ENCODE measurements around the gene PAQR8. TPM values are rescaled to one million over a fixed set of nuclear protein-coding genes. Genes with fewer than 3 reads are reported as not detected.

Gene PAQR8
- total RNA-seq, 1 donor from 2014 or later: 6.8 TPM

DNA sequence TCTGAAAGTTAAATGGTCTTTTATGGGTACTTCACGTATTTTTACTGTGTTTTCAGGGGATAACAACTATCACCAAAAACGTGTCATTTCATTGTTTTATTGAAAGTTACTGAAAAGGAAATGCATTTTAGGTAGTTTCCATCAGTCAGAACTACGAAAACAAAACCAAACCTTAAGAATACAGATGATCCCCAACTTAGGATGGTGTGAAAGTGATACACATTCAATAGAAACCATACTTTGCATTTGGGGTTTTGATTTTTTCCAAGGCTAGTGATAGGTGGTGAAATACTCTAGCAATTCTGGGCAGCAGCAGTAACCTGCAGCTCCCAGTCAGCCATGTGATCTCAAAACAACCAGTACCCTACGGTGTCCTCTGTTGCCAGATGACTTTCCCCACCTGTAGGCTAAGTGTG is 32.3 kb downstream of the PAQR8 start:
- Mint-ChIP-seq H3K36me3 (ENCODE audit: low read depth) (no peaks in the 10 kb centered on the region), H3K9me3 (no peaks in the 10 kb centered on the region), H3K4me3 (no peak overlapping the region), H3K27ac (no peak overlapping the region), H3K27me3 (no peaks in the 10 kb centered on the region), H3K4me1 (peaks cover 56% of the 10 kb centered on the region)
- DNase-seq: no peak
- ChIA-PET POLR2A (interaction anchor here (1.0 kb wide), 1 partner anchor 109 kb away, joined by 4 read pairs; the partner anchor contains the start of gene MCM3), CTCF (no interaction called here)
- intact Hi-C loops (cut with micrococcal nuclease): loop anchor here (5.0 to 10.0 kb wide), 2 partner anchors 42 to 329 kb away; no protein-coding TSS in a partner anchor
- ATAC-seq (ENCODE audit: low read depth): peak; percentile 19
- TF ChIP-seq CTCF (IDR thresholded peaks at IDR 0.05): no peak

- no peaks in the 10 kb centered on the region for H3K36me3 Mint-ChIP-seq (ENCODE audit: low read depth)
- intact Hi-C loops (cut with micrococcal nuclease): loop anchor here (10.0 kb wide), 1 partner anchor 331 kb away; no protein-coding TSS in a partner anchor
- H3K4me3 Mint-ChIP-seq: no peak overlapping the region
- no peaks in the 10 kb centered on the region for H3K9me3 Mint-ChIP-seq
- ChIA-PET POLR2A (no interaction called here), CTCF (interaction anchor here (8.8 kb wide), 1 partner anchor 111 kb away, joined by 156 read pairs; the partner anchor contains the start of gene MCM3)
- DNase-seq: no peak
- no peaks in the 10 kb centered on the region for H3K27me3 Mint-ChIP-seq
- no peak for ATAC-seq (ENCODE audit: low read depth)
- H3K27ac Mint-ChIP-seq: no peak overlapping the region
- TF ChIP-seq CTCF (IDR thresholded peaks at IDR 0.05): no peak
- peaks cover 48% of the 10 kb centered on the region for H3K4me1 Mint-ChIP-seq
Measured at GRCh38 chr6:52395969-52396368, 34.0 kb downstream of the PAQR8 start.

- no peaks in the 10 kb centered on the region for H3K9me3 Mint-ChIP-seq
- H3K36me3 Mint-ChIP-seq (ENCODE audit: low read depth): peaks cover 18% of the 10 kb centered on the region
- CTCF ChIA-PET: interaction anchor here (0.7 to 8.8 kb wide), 17 partner anchors 9 to 266 kb away, joined by 3 to 156 read pairs (median 6); partner anchors contain the start of genes MCM3 and PAQR8
- intact Hi-C loops (cut with micrococcal nuclease): loop anchor here (1.0 to 10.0 kb wide), 6 partner anchors 15 to 335 kb away; partner anchors contain the start of gene PAQR8
- DNase-seq: no peak
- H3K27me3 Mint-ChIP-seq: no peaks in the 10 kb centered on the region
- peak; percentile 61 for ATAC-seq (ENCODE audit: low read depth)
- no peak overlapping the region for H3K4me3 Mint-ChIP-seq
- peaks cover 33% of the 10 kb centered on the region for H3K4me1 Mint-ChIP-seq
- TF ChIP-seq CTCF (IDR thresholded peaks at IDR 0.05): no peak
- no peak overlapping the region for H3K27ac Mint-ChIP-seq
- POLR2A ChIA-PET: interaction anchor here (0.6 to 1.7 kb wide), 3 partner anchors 35 to 115 kb away, joined by 4 to 7 read pairs (median 6); partner anchors contain the start of gene MCM3
Measured at GRCh38 chr6:52399511-52400312, 37.8 kb downstream of the PAQR8 start.

GRCh38 chr6:52400313-52401041 is 38.5 kb downstream of the PAQR8 start:
- peaks cover 33% of the 10 kb centered on the region for H3K4me1 Mint-ChIP-seq
- POLR2A ChIA-PET: interaction anchor here (1.4 to 1.7 kb wide), 2 partner anchors 114 to 115 kb away, joined by 6 to 7 read pairs; partner anchors contain the start of gene MCM3
- intact Hi-C loops (cut with micrococcal nuclease): loop anchor here (1.0 kb wide), 1 partner anchor 38 kb away; the partner anchor contains the start of gene PAQR8
- CTCF ChIA-PET: interaction anchor here (0.7 to 8.8 kb wide), 18 partner anchors 10 to 265 kb away, joined by 3 to 156 read pairs (median 6); partner anchors contain the start of genes MCM3 and PAQR8
- no peaks in the 10 kb centered on the region for H3K9me3 Mint-ChIP-seq
- no peak overlapping the region for H3K4me3 Mint-ChIP-seq
- peaks cover 20% of the 10 kb centered on the region for H3K36me3 Mint-ChIP-seq (ENCODE audit: low read depth)
- no peak for TF ChIP-seq CTCF (IDR thresholded peaks at IDR 0.05)
- DNase-seq: no peak
- no peak for ATAC-seq (ENCODE audit: low read depth)
- no peak overlapping the region for H3K27ac Mint-ChIP-seq
- no peaks in the 10 kb centered on the region for H3K27me3 Mint-ChIP-seq

Data from activated B cell treated with CpG ODN at 0.5 μM for 24 hours (primary cell).